ENCODE measurements around the gene SLC8A3. TPM values are rescaled to one million over a fixed set of nuclear protein-coding genes. Genes with fewer than 3 reads are reported as not detected.
A peak's percentile ranks its signal among the peaks of the same experiment; 100 is the strongest.
"Not testable (repeated sequence)": the region's sequence is repeated elsewhere in the genome, so short reads cannot be mapped to it uniquely, and the experiment has no call there.

Gene SLC8A3
- polyA plus RNA-seq, 3 donors, result 0.01 TPM; not detected in 2

GRCh38 chr14:70237710-70238109 is 49.0 kb upstream of the SLC8A3 start:
- Histone ChIP-seq H3K9me3 (replicated peaks in 1 of 2; ENCODE audit: control insufficient read depth in 1 of 2, insufficient read depth in 1 of 2, low read length in 2 of 2) (no peaks in the 10 kb centered on the region), H3K4me1 (ENCODE audit: control insufficient read depth in 1 of 2, insufficient read depth in 2 of 2, low read length in 2 of 2) (no peaks in the 10 kb centered on the region), H3K27me3 (ENCODE audit: control insufficient read depth in 2 of 2, insufficient read depth in 2 of 2, low read length in 2 of 2) (no peaks in the 10 kb centered on the region), H2AFZ (ENCODE audit: insufficient read depth, low read depth, low read length, poor library complexity, severe bottlenecking) (no peak overlapping the region), H3K4me3 (replicated peaks in 1 of 3; ENCODE audit: low read depth in 2 of 3, low read length in 3 of 3) (no peak overlapping the region), H3K4me2 (replicated peaks; ENCODE audit: extremely low read depth, low read length, poor library complexity, severe bottlenecking) (no peak overlapping the region), H3K79me2 (ENCODE audit: insufficient read depth, low read length) (no peaks in the 10 kb centered on the region), H4K20me1 (ENCODE audit: insufficient read depth, low read length) (no peaks in the 10 kb centered on the region), H3K36me3 (replicated peaks in 1 of 2; ENCODE audit: control insufficient read depth in 1 of 2, insufficient read depth in 2 of 2, low read length in 2 of 2) (no peaks in the 10 kb centered on the region), H3K9ac (ENCODE audit: insufficient read depth, low read length, poor library complexity, severe bottlenecking) (no peak overlapping the region), H3K27ac (ENCODE audit: low read depth in 1 of 2, low read length in 2 of 2) (no peak overlapping the region)
- Mint-ChIP-seq H3K27me3 (ENCODE audit: low read depth in 3 of 3) (peaks cover 7 to 11% (median 8%) of the 10 kb centered on the region in 3 donors), H3K27ac (no peak overlapping the region), H3K36me3 (no peaks in the 10 kb centered on the region), H3K9me3 (peaks cover 0 to 16% (median 5%) of the 10 kb centered on the region in 7 donors), H3K4me1 (peaks cover under 1% of the 10 kb centered on the region), H3K4me3 (no peak overlapping the region)
- 88% methylated on average over 1 of the region's 3 CpGs for WGBS (ENCODE audit: insufficient coverage)
- no peak for TF ChIP-seq CTCF (IDR thresholded peaks at IDR 0.05)
- intact Hi-C loops (cut with micrococcal nuclease), result no loop called here
- DNase-seq, result no peak

GRCh38 chr14:70234066-70234950 is 45.6 kb upstream of the SLC8A3 start:
- Mint-ChIP-seq H3K4me1 (peaks cover 5% of the 10 kb centered on the region), H3K36me3 (no peaks in the 10 kb centered on the region), H3K4me3 (no peak overlapping the region), H3K27ac (no peak overlapping the region), H3K27me3 (ENCODE audit: low read depth in 3 of 3) (peaks cover 7 to 16% (median 9%) of the 10 kb centered on the region in 3 donors), H3K9me3 (peaks cover 0 to 12% (median 5%) of the 10 kb centered on the region in 7 donors)
- Histone ChIP-seq H3K4me2 (replicated peaks; ENCODE audit: extremely low read depth, low read length, poor library complexity, severe bottlenecking) (no peak overlapping the region), H3K27me3 (ENCODE audit: control insufficient read depth in 2 of 2, insufficient read depth in 2 of 2, low read length in 2 of 2) (no peaks in the 10 kb centered on the region), H3K9me3 (replicated peaks in 1 of 2; ENCODE audit: control insufficient read depth in 1 of 2, insufficient read depth in 1 of 2, low read length in 2 of 2) (no peaks in the 10 kb centered on the region), H3K4me1 (ENCODE audit: control insufficient read depth in 1 of 2, insufficient read depth in 2 of 2, low read length in 2 of 2) (no peaks in the 10 kb centered on the region), H3K36me3 (replicated peaks in 1 of 2; ENCODE audit: control insufficient read depth in 1 of 2, insufficient read depth in 2 of 2, low read length in 2 of 2) (no peaks in the 10 kb centered on the region), H3K79me2 (ENCODE audit: insufficient read depth, low read length) (no peaks in the 10 kb centered on the region), H3K27ac (ENCODE audit: low read depth in 1 of 2, low read length in 2 of 2) (no peak overlapping the region), H4K20me1 (ENCODE audit: insufficient read depth, low read length) (no peaks in the 10 kb centered on the region), H3K9ac (ENCODE audit: insufficient read depth, low read length, poor library complexity, severe bottlenecking) (no peak overlapping the region), H3K4me3 (replicated peaks in 1 of 3; ENCODE audit: low read depth in 2 of 3, low read length in 3 of 3) (no peak overlapping the region), H2AFZ (ENCODE audit: insufficient read depth, low read depth, low read length, poor library complexity, severe bottlenecking) (no peak overlapping the region)
- 96% methylated on average over 57 of the region's 61 CpGs for WGBS (ENCODE audit: insufficient coverage)
- no peak for DNase-seq
- intact Hi-C loops (cut with micrococcal nuclease), result no loop called here
- TF ChIP-seq CTCF (IDR thresholded peaks at IDR 0.05), result no peak

DNA sequence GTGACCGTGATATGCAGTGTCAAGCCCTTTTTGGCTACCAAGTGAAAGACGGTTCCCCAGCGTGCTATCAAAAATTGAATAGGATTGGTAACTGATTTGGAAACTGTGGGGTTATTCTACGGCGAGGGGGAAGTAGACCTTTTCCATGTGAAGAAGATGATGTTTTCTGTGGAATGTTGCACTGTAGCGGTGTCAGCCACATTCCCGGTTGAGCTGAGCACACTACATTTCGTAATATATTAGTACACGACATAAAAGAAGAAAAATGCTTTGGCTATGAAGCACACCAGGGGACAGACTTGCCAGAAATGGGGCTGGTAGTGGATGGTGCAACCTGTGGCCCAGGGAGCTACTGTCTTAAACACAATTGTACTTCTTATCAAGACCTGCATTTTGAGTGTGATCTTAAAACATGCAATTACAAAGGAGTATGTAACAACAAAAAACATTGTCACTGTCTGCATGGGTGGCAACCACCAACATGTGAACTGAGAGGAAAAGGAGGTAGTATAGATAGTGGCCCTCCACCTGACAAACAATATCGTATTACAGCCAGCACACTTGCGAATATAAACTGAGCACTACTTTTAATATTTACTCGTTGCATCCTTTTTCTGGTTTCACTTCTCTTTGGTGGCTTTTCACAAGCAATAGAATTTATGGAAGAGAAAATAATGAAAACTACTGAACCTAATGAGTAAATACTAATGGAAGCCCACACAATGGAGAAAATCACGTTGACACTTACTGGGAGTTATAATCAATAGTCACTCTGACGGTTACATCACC is 43.2 kb upstream of the SLC8A3 start:
- WGBS (ENCODE audit: insufficient coverage), result no CpG with 5 or more reads among the region's 14 CpGs
- H3K79me2 ChIP-seq (ENCODE audit: insufficient read depth, low read length); H3K4me3 Mint-ChIP-seq; H3K4me1 ChIP-seq (ENCODE audit: control insufficient read depth in 1 of 2, insufficient read depth in 2 of 2, low read length in 2 of 2); intact Hi-C loops (cut with micrococcal nuclease); H3K36me3 Mint-ChIP-seq; H3K9ac ChIP-seq (ENCODE audit: insufficient read depth, low read length, poor library complexity, severe bottlenecking); H3K4me3 ChIP-seq (replicated peaks in 1 of 3; ENCODE audit: low read depth in 2 of 3, low read length in 3 of 3); H3K27ac ChIP-seq (ENCODE audit: low read depth in 1 of 2, low read length in 2 of 2); H3K9me3 ChIP-seq (replicated peaks in 1 of 2; ENCODE audit: control insufficient read depth in 1 of 2, insufficient read depth in 1 of 2, low read length in 2 of 2); H3K4me1 Mint-ChIP-seq; H3K36me3 ChIP-seq (replicated peaks in 1 of 2; ENCODE audit: control insufficient read depth in 1 of 2, insufficient read depth in 2 of 2, low read length in 2 of 2); H3K27me3 ChIP-seq (ENCODE audit: control insufficient read depth in 2 of 2, insufficient read depth in 2 of 2, low read length in 2 of 2); H2AFZ ChIP-seq (ENCODE audit: insufficient read depth, low read depth, low read length, poor library complexity, severe bottlenecking); DNase-seq; H3K4me2 ChIP-seq (replicated peaks; ENCODE audit: extremely low read depth, low read length, poor library complexity, severe bottlenecking); H4K20me1 ChIP-seq (ENCODE audit: insufficient read depth, low read length): not testable (repeated sequence)
- H3K9me3 Mint-ChIP-seq, result peaks cover 0 to 14% (median 5%) of the 10 kb centered on the region in 7 donors
- peaks cover 7 to 14% (median 7%) of the 10 kb centered on the region in 3 donors for H3K27me3 Mint-ChIP-seq (ENCODE audit: low read depth in 3 of 3)
- peak overlapping the region in 1 of 7 donors; percentile 47 for H3K27ac Mint-ChIP-seq

Data from CD14-positive monocyte (primary cell).